ENCODE data around the gene SLCO4A1. TPM values are rescaled to one million over a fixed set of nuclear protein-coding genes. Genes with fewer than 3 reads are reported as not detected.
"Not testable (repeated sequence)": the region's sequence is repeated elsewhere in the genome, so short reads cannot be mapped to it uniquely, and the experiment has no call there.

Gene SLCO4A1
- total and polyA plus RNA-seq, 5 experiments from 2014 or later: 0.93 to 1.4 (median 1.4) TPM; not detected in 2

- Mint-ChIP-seq H3K4me1 (peaks cover 10 to 50% (median 40%) of the 10 kb centered on the region in 4 donors), H3K9me3 (no peaks in the 10 kb centered on the region), H3K27ac (no peak overlapping the region), H3K4me3 (no peak overlapping the region), H3K36me3 (no peaks in the 10 kb centered on the region), H3K27me3 (no peaks in the 10 kb centered on the region)
- ATAC-seq (no peak), DNase-seq (peak in 1 of 10 donors; percentile 3)
- POLR2A ChIA-PET: no interaction called here
Observed at GRCh38 chr20:62620625-62621024, 21.7 kb upstream of the SLCO4A1 start.

DNA sequence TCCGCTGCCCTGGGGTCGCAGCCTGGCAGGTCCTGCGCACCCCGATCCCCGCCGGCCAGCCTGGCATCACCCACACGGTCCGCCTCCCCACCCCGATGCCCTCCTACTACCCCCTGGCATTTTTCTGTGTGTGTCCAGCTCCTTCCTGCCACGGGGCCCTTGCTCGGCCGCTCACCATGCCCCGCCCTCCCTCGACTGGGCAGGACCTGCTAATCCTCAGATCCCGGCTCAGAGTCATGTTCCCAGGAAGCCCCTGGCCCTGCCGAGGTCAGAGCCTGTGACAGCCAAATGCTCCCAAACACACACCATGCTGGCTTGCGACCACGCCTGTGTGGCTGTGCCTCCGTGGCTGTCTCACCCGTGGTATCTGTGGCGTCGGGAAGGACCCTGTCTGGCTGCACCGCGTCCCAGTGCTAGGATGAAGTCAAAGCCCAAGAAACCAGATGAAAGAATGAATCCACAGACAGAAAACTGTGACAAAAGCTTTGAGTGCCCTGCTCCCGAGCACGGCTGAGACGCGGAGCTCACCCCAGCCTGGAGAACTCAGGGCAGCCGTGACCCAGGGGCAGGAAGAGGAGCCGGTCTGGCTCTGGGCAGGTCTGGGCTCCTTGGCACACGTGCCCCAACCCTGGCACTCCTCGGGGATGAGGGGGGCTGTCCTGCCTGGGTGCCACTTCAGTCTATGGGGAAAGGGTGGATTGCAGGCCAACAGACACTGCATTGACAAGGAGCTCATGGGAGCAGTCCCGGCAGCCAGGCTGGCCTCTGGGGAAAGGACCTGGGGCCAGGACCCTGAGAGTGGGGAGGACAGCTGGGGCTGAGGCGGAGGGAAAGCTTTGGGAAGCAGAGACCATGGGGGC, 20.8 kb upstream of the SLCO4A1 start:
- Mint-ChIP-seq H3K9me3 (no peaks in the 10 kb centered on the region), H3K4me3 (peak overlapping the region in 2 of 10 donors; percentile 22 to 30), H3K27me3 (no peaks in the 10 kb centered on the region), H3K36me3 (no peaks in the 10 kb centered on the region), H3K4me1 (peaks cover 10 to 47% (median 40%) of the 10 kb centered on the region in 4 donors), H3K27ac (peak overlapping the region in 1 of 10 donors; percentile 78)
- ATAC-seq: no peak
- DNase-seq: peak in 1 of 10 donors; percentile 1
- POLR2A ChIA-PET: no interaction called here

DNA sequence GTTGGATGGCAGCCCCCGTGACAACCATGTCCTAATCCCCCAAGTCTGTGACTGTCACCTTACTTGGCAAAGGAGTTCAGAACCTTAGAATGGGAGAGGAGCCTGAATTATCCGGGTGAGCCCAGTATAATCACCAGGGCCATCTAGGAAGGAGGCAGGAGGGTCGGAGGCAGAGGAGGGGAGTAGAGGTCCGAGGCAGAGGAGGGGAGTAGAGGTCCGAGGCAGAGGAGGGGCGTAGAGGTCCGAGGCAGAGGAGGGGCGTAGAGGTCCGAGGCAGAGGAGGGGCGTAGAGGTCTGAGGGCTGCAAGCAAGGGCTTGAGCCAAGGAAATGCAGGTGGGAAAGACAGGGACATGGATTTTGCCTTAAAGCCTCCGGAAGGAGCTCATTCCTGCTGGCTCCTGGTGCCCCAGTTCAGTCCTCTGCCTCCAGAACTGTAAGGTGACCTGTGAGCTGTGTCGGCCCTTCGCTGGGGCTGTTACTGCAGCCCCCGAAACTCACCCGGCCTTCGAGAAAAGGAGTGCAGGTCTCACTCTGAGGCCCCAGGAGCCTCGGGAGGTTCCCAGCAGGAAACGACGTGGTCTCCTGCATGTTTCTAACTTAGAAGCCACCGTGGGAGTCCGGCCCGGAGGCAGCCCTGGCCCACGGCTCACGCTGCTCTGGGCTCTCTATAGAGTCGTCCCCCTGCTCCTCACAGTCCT, 20.0 kb upstream of the SLCO4A1 start:
- H3K36me3 Mint-ChIP-seq: no peaks in the 10 kb centered on the region
- no peaks in the 10 kb centered on the region for H3K9me3 Mint-ChIP-seq
- H3K4me3 Mint-ChIP-seq: peak overlapping the region in 2 of 10 donors; percentile 22 to 30
- POLR2A ChIA-PET: no interaction called here
- H3K27me3 Mint-ChIP-seq: no peaks in the 10 kb centered on the region
- no peak for ATAC-seq
- peak overlapping the region in 2 of 10 donors; percentile 11 to 78 for H3K27ac Mint-ChIP-seq
- peak in 1 of 10 donors; percentile 3 for DNase-seq
- peaks cover 6 to 39% (median 32%) of the 10 kb centered on the region in 4 donors for H3K4me1 Mint-ChIP-seq

- H3K27me3 Mint-ChIP-seq: no peaks in the 10 kb centered on the region
- peak overlapping the region in 9 of 10 donors; percentile 67 to 78 (median 73) for H3K4me3 Mint-ChIP-seq
- POLR2A ChIA-PET: no interaction called here
- no peaks in the 10 kb centered on the region for H3K36me3 Mint-ChIP-seq
- ATAC-seq (peak in 1 of 2 donors; percentile 11), DNase-seq (no peak)
- H3K27ac Mint-ChIP-seq: peak overlapping the region in 7 of 10 donors; percentile 29 to 90 (median 76)
- no peaks in the 10 kb centered on the region for H3K9me3 Mint-ChIP-seq
- peaks cover 6 to 32% (median 28%) of the 10 kb centered on the region in 4 donors for H3K4me1 Mint-ChIP-seq
Observed at GRCh38 chr20:62622877-62623487, 19.3 kb upstream of the SLCO4A1 start.

GRCh38 chr20:62623488-62624324, 18.6 kb upstream of the SLCO4A1 start:
- peak; percentile 93 to 95 for ATAC-seq
- no peaks in the 10 kb centered on the region for H3K36me3 Mint-ChIP-seq
- POLR2A ChIA-PET: no interaction called here

GRCh38 chr20:62624325-62624690, 18.0 kb upstream of the SLCO4A1 start:
- peak in 1 of 10 donors; percentile 15 for DNase-seq
- Mint-ChIP-seq H3K4me1 (peaks cover 6 to 20% (median 16%) of the 10 kb centered on the region in 4 donors), H3K9me3 (no peaks in the 10 kb centered on the region), H3K4me3 (peak overlapping the region in 4 of 10 donors; percentile 69 to 78 (median 74)), H3K36me3 (no peaks in the 10 kb centered on the region), H3K27me3 (no peaks in the 10 kb centered on the region), H3K27ac (peak overlapping the region in 3 of 10 donors; percentile 22 to 76 (median 74))
- peak; percentile 49 to 54 for ATAC-seq
- POLR2A ChIA-PET: no interaction called here

More at GRCh38 chr20:62623488-62624324, 18.6 kb upstream of the SLCO4A1 start:
- Mint-ChIP-seq H3K27me3 (no peaks in the 10 kb centered on the region), H3K4me3 (peak overlapping the region; percentile 36 to 78 (median 72)), H3K27ac (peak overlapping the region; percentile 15 to 90 (median 79)), H3K4me1 (peaks cover 6 to 26% (median 21%) of the 10 kb centered on the region in 4 donors), H3K9me3 (no peaks in the 10 kb centered on the region)
- DNase-seq: peak; percentile 54 to 85 (median 68)

- Mint-ChIP-seq H3K4me3 (peak overlapping the region in 1 of 10 donors; percentile 28), H3K9me3 (no peaks in the 10 kb centered on the region), H3K4me1 (peaks cover 6 to 20% (median 16%) of the 10 kb centered on the region in 4 donors), H3K27me3 (no peaks in the 10 kb centered on the region), H3K27ac (peak overlapping the region in 1 of 10 donors; percentile 22), H3K36me3 (no peaks in the 10 kb centered on the region)
- POLR2A ChIA-PET: interaction anchor here (0.7 kb wide), 1 partner anchor 21 kb away, joined by 3 read pairs; no protein-coding TSS in a partner anchor
- ATAC-seq (no peak), DNase-seq (no peak)
Observed at GRCh38 chr20:62624719-62625453, 17.4 kb upstream of the SLCO4A1 start.

- peak in 1 of 10 donors; percentile 3 for DNase-seq
- H3K27me3 Mint-ChIP-seq: peaks cover 0 to 2% (median 0%) of the 10 kb centered on the region in 5 donors
- H3K36me3 Mint-ChIP-seq: no peaks in the 10 kb centered on the region
- POLR2A ChIA-PET: interaction anchor here (0.7 kb wide), 1 partner anchor 22 kb away, joined by 3 read pairs; no protein-coding TSS in a partner anchor
- H3K4me1 Mint-ChIP-seq: peaks cover 6 to 20% (median 16%) of the 10 kb centered on the region in 4 donors
- no peak overlapping the region for H3K27ac Mint-ChIP-seq
- ATAC-seq: no peak
- H3K4me3 Mint-ChIP-seq: no peak overlapping the region
- H3K9me3 Mint-ChIP-seq: no peaks in the 10 kb centered on the region
Observed at GRCh38 chr20:62625516-62625915, 16.8 kb upstream of the SLCO4A1 start.

DNA sequence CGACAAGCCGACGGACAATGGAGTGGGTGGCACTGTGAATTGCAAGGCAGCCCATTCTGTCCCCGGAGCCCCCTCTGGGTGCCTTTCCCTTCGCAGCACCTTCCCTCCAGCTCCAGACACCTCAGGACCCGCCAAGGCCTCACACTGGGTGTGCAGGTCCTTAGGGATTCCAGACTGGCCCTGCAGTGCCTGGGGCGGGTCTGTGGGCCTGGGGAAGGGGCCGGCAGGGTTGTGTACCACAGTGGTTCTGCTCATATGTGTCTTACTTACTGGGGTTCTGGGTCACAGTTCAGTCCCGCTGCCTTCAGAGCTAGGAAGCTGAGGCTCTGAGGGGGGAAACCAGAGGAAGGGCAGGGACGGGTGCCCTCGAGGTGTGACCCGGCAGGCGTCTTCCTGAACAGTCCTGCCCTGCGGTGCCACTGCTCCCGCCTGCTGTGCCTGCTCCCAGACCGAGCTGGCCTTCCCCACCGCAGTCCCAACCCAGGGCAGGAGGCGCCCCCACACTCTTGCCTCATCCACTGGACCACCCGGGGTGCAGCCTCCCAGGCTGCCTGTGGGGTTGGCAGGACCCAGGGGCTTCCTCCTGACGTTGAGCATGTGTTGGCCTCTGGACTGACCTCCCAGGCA, 16.3 kb upstream of the SLCO4A1 start:
- peaks cover 0 to 3% (median 0%) of the 10 kb centered on the region in 5 donors for H3K27me3 Mint-ChIP-seq
- POLR2A ChIA-PET: interaction anchor here (0.7 kb wide), 1 partner anchor 22 kb away, joined by 3 read pairs; no protein-coding TSS in a partner anchor
- no peaks in the 10 kb centered on the region for H3K9me3 Mint-ChIP-seq
- no peak for ATAC-seq
- no peak overlapping the region for H3K27ac Mint-ChIP-seq
- H3K4me1 Mint-ChIP-seq: peaks cover 6 to 20% (median 16%) of the 10 kb centered on the region in 4 donors
- no peaks in the 10 kb centered on the region for H3K36me3 Mint-ChIP-seq
- no peak overlapping the region for H3K4me3 Mint-ChIP-seq
- DNase-seq: peak in 1 of 10 donors; percentile 5

GRCh38 chr20:62627425-62627824, 14.9 kb upstream of the SLCO4A1 start:
- H3K36me3 Mint-ChIP-seq, H3K4me3 Mint-ChIP-seq, ATAC-seq, H3K27ac Mint-ChIP-seq, H3K9me3 Mint-ChIP-seq, H3K27me3 Mint-ChIP-seq, POLR2A ChIA-PET, DNase-seq: not testable (repeated sequence)
- peaks cover 5 to 18% (median 15%) of the 10 kb centered on the region in 4 donors for H3K4me1 Mint-ChIP-seq

Measured in naive thymus-derived CD8-positive, alpha-beta T cell (primary cell).